Measurements from ENCODE around the gene TAPBPL.

The TAPBPL gene

GRCh38 chr12:6428326-6428725, 23.5 kb upstream of the TAPBPL start:
- FAIRE-seq (no peak), DNase-seq (ENCODE audit: insufficient read length, low spot score) (no peak)
- TF ChIP-seq CTCF (IDR thresholded peaks at IDR 0.05; ENCODE audit: insufficient read depth, missing control alignments), result no peak

GRCh38 chr12:6430124-6430989, 21.5 kb upstream of the TAPBPL start:
- no peak for FAIRE-seq
- DNase-seq (ENCODE audit: insufficient read length, low spot score), result no peak
- no peak for TF ChIP-seq CTCF (IDR thresholded peaks at IDR 0.05; ENCODE audit: insufficient read depth, missing control alignments)

GRCh38 chr12:6432991-6433390, 18.9 kb upstream of the TAPBPL start:
- TF ChIP-seq CTCF (IDR thresholded peaks at IDR 0.05; ENCODE audit: insufficient read depth, missing control alignments), result no peak
- no peak for DNase-seq (ENCODE audit: insufficient read length, low spot score)
- no peak for FAIRE-seq

GRCh38 chr12:6434205-6435140, 17.4 kb upstream of the TAPBPL start:
- FAIRE-seq, result no peak
- TF ChIP-seq CTCF (IDR thresholded peaks at IDR 0.05; ENCODE audit: insufficient read depth, missing control alignments), result no peak
- no peak for DNase-seq (ENCODE audit: insufficient read length, low spot score)

- TF ChIP-seq CTCF (IDR thresholded peaks at IDR 0.05; ENCODE audit: insufficient read depth, missing control alignments), result no peak
These were observed 15.7 kb upstream of the TAPBPL start for GRCh38 chr12:6435961-6436715.

GRCh38 chr12:6437586-6437985, 14.3 kb upstream of the TAPBPL start:
- no peak for FAIRE-seq
- no peak for DNase-seq (ENCODE audit: insufficient read length, low spot score)
- no peak for TF ChIP-seq CTCF (IDR thresholded peaks at IDR 0.05; ENCODE audit: insufficient read depth, missing control alignments)

More at GRCh38 chr12:6435961-6436715, 15.7 kb upstream of the TAPBPL start:
- DNase-seq (ENCODE audit: insufficient read length, low spot score), result no peak
- no peak for FAIRE-seq
